Mesangial cell (primary cell): Measurements from ENCODE around the gene ZNF180. TPM values are rescaled to one million over a fixed set of nuclear protein-coding genes. Genes with fewer than 3 reads are reported as not detected.

Experiments
- total RNA-seq: library from RNA; depleted of rRNA; stranded (reverse); fragments of >200 nt; gene quantifications from 2 replicates; pipeline ENCODE4 v1.2.3, GENCODE V29; 2015

The ZNF180 gene
- 3.6 and 7.9 TPM in 2 replicates for total RNA-seq

DNA sequence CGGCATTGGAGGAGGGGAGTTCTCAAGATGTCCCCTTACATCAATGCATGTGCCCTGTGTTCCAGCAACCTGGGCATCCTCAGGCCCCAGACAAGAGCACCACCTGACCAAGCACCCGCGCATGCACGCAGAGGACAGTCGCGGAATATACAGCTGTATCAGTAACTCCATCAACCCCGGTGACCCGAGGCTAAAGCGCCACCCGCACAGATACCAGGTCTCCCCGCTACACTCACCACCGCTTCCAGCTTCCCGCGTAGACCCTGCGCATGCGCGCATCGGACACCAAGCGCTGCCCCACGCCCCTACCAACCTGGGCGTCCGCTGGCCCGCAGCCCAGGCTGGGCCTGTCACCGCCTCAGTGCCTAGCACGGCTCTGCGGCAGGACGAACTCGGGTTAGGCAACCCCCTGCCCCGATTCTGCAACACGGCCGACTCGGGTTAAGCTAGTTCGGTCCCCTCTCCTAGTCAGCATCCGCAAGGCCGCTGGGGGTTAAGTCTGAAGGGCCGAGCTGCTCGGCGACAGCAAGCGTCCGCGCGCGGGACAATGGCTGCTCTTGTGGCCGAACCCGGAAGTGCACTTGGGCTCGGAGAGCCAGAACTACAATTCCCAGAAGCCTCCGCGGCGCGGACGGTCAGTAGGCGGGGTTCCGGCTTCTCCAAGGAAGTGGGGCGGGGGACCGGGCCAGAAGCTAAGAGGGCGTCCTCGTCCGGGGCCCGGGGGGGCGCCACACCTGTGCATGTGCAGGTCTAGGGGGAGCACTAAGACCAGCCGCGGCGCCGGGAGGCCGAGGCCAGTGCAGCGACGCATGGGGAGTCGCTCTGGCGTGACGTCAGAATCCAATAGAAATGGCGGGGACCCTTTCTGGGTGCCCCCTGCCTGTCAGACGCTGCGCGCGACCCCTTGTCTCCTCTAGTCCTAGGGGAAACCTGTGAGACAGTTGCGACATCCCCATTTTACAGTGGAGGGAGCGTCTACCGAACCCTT lies at the start of gene ZNF180:
Gene ZNF180, minus strand, starts transcription at position 561 of the 988 bp plus-strand sequence. CDS start 3,188 bp downstream, outside the sequence.

DNA sequence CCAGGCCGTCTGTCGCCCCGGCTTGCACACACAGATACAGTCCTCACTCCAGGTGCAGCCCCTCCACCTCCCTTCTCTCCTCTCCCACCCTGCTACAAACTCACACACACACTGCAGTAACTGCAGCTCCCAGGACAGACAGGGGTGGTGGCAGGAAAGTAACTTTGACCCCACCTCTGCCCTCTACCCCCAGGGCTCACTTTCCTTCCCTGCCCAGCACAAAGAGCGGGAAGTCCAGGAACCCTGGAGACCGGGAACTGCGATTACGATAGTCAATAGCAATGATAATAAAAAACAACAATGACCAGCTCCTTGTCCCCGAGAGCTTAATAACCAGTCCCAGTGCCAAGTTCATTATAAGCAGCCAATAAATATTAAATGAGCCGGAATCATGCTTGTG lies 29.2 kb upstream of the ZNF180 start, which contains the start of gene CEACAM20:
Gene CEACAM20, minus strand, starts transcription at position 140 of the 400 bp plus-strand sequence. CDS start 166 bp downstream, outside the sequence.

DNA sequence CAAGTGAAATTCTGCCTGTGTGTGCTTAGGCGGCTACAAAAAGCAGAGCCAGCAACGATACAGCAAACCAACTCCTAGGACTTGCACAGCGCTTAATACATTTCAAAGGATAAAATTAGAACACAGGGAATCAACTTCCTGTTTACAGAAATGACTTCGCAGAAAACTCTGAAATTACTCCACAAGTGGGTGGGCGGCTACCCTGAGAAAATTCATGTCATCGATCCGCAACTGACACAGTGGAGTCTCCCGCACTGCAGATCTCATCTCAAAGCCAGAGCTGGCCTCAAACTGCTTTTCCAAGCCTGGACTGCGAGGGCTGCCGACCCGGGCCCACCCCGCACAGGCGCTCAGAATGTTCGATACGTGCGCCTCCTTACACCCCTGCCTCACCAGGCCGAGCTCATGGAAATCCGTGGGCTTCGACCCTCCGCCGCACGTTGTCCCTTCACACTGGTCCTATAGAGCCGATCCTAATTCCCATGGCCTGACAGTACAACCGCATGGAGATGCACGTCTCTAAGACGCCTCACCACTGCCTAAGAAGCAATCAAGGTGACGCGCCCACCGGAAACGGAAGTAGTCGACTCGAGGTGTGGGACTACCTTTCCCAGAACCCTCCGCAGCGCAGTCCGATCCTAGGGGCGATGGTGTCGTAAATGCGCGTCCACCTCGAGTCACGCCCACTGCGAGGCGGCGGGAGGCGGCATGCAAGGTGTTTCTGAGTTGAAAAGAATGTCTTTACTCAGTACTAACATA lies 52.2 kb downstream of the ZNF180 start, which contains the start of gene ZNF229:
Gene ZNF229, minus strand, starts transcription at position 557 of the 759 bp plus-strand sequence. CDS start 5,625 bp downstream, outside the sequence.

Other genes with a start within 250 kb of the ZNF180 start
- gene ZNF233, start 240.6 kb downstream of the ZNF180 start, total RNA-seq: 0.16 and 0.38 TPM in 2 replicates
- 0.33 and 1.5 TPM in 2 replicates for gene ZNF235, start 195.5 kb downstream of the ZNF180 start, total RNA-seq
- gene ZNF112, start 143.8 kb downstream of the ZNF180 start, total RNA-seq: 2.3 and 3.7 TPM in 2 replicates
- 1.3 and 4.3 TPM in 2 replicates for gene ZNF285, start 98.9 kb downstream of the ZNF180 start, total RNA-seq
- 2.0 and 3.7 TPM in 2 replicates for gene ZNF229, start 52.0 kb downstream of the ZNF180 start, total RNA-seq
- gene CEACAM20, start 29.2 kb upstream of the ZNF180 start, total RNA-seq: not detected in 2 replicates
- 2.9 TPM in 1 of 2 replicates, not detected in the other for gene IGSF23, start 113.0 kb upstream of the ZNF180 start, total RNA-seq
- gene PVR, start 143.4 kb upstream of the ZNF180 start, total RNA-seq: 137 and 176 TPM in 2 replicates
- gene CEACAM19, start 171.0 kb upstream of the ZNF180 start, total RNA-seq: 2.1 and 3.9 TPM in 2 replicates
- not detected in 2 replicates for gene CEACAM16, start 198.6 kb upstream of the ZNF180 start, total RNA-seq
- gene BCL3, start 248.2 kb upstream of the ZNF180 start, total RNA-seq: 29.3 and 52.2 TPM in 2 replicates